Epidermal melanocyte (primary cell): ENCODE measurements around the gene TNNT2.

ENCODE experiments used
- DNase-seq: peaks from one replicate; pipeline ENCODE4 v3.0.0; 2011; ENCODE audit warnings: low spot score; ENCODE audit not compliant: insufficient read length

Gene TNNT2

GRCh38 chr1:201334325-201335173 lies 42.9 kb downstream of the TNNT2 start:
- DNase-seq, result no peak

- DNase-seq, result no peak
Measured at GRCh38 chr1:201332616-201333335, 44.7 kb downstream of the TNNT2 start.

DNA sequence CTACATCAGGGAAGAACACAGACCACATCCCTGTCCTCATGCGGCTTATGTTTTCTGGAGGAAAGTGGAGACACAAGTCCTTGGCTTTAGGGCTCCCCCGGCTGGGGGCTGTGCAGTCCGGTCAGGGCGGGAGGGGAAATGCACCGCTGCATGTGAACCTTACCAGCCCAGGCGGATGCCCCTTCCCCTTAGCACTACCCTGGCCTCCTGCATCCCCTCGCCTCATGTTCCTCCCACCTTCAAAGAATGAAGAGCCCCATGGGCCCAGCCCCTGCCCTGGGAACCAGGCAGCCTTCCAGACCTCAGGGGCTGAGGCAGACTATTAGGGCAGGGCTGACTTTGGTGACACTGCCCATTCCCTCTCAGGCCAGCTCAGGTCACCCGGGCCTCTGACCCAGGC lies 45.5 kb downstream of the TNNT2 start:
- DNase-seq, result no peak

- no peak for DNase-seq
Measured at GRCh38 chr1:201331166-201331565, 46.3 kb downstream of the TNNT2 start.

DNA sequence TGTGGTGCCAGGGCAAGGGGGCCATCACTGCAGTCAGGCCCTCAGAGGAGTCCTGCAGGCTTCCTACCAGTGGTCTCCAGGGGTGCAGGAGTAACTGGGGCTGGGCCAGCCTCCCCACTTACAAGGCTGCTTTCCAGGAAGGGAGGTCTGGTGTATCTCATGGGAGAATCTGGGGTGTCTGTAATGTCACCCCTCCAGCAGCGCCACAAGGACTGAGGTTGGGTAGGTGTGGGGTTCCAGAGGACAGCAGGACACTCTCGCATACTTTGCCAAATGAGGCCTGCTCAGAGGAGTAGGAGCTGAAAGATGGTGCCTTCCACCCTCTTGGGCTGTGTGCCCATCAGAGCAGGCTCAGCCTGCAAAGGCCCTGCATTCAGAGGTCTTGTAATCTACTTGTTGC lies 46.9 kb downstream of the TNNT2 start:
- no peak for DNase-seq

- DNase-seq, result no peak
Measured at GRCh38 chr1:201329801-201330200, 47.7 kb downstream of the TNNT2 start.

DNA sequence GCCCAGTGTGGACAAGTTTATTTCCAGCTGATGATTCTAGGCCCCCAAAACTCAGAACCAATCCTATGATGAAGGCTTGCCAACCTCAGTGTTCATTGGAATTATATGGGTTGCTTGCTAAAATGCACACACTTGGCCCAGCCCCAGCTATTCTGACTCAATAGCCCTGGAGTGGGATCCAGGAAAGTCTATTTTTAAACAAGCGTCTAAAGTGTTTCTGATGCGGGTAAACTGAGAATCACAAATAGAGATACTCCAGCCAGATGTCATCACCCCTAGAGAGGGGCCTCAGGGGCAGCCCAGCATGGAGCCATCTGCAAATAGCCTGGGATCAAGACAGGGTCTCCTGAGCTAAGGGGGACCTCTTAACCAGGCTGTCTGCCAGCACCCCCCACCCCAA lies 48.2 kb downstream of the TNNT2 start:
- DNase-seq, result no peak

GRCh38 chr1:201328576-201328975 lies 48.9 kb downstream of the TNNT2 start:
- no peak for DNase-seq

- DNase-seq, result no peak
Measured at GRCh38 chr1:201327687-201328240, 49.7 kb downstream of the TNNT2 start.

- no peak for DNase-seq
Measured at GRCh38 chr1:201326710-201327109, 50.8 kb downstream of the TNNT2 start.

DNA sequence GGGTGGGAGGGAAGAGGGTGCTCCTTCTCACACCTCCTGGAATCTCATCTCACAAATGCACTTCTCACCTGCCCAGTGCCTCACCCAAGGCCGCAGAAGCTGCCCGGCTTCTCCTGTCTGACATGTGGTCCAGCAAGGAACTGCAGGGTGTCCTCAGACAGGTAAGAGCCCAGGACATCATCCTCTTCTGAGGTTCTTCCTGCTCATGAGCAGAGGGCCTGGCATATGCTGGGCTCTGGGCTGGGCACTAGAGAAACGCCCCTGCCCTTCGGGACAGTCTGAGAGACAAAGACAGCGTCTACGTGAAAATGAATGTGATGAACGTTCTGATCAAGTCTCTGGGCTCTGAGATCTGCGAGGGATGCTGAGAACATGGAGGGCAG lies 51.8 kb downstream of the TNNT2 start:
- no peak for DNase-seq

DNA sequence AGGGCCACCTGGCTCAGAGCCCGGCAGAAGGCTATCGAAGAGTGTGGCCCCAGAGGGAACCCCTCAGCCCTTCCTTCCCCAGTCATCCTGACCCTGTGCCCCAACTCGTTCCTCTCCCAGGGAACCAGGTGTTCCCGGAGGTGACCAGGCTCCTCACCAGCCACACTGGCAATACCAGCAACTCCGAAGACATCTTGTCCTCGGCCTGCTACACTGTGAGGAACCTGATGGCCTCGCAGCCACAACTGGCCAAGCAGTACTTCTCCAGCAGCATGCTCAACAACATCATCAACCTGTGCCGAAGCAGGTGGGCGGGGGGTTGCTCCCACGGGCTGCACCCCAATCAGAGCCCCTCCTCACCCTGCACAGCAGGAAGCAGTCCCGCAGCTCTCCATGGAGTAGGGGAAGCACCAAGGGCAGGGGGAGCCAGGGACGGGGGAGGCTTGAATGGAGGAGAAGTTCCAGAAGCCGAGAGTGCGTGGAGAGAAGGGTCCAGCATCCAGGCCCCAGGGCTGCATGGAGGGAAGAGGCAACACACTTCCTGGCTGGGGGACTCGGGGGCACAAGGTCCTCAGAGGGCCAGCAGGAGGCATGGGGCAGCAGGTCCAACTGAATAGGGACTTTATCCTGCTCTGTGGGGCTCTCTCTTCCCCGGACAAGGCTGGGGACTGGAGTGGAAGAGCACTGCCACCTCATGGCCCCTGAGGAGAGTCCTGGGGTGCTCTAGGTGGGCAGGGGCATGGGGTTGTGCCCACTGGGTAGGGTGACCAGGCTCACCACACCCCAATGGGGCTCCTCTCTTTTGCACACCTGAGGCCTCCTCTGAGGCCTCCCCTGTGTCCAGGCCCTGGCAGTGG lies 52.4 kb downstream of the TNNT2 start:
- no peak for DNase-seq

DNA sequence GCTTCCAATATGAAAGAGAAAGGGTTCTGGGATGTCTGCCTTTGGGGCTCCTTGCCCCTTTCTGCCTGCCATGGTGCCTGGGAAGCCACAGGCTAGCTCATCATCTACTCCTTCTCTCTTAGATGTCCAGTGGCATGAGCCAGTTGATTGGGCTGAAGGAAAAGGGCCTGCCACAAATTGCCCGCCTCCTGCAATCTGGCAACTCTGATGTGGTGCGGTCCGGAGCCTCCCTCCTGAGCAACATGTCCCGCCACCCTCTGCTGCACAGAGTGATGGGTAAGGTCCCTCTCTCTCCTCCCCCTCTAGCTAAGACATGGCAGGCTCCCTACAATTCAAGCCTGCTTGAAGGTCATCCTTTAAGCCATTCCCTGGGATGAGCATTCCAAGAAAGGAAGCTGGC lies 53.2 kb downstream of the TNNT2 start:
- no peak for DNase-seq

DNA sequence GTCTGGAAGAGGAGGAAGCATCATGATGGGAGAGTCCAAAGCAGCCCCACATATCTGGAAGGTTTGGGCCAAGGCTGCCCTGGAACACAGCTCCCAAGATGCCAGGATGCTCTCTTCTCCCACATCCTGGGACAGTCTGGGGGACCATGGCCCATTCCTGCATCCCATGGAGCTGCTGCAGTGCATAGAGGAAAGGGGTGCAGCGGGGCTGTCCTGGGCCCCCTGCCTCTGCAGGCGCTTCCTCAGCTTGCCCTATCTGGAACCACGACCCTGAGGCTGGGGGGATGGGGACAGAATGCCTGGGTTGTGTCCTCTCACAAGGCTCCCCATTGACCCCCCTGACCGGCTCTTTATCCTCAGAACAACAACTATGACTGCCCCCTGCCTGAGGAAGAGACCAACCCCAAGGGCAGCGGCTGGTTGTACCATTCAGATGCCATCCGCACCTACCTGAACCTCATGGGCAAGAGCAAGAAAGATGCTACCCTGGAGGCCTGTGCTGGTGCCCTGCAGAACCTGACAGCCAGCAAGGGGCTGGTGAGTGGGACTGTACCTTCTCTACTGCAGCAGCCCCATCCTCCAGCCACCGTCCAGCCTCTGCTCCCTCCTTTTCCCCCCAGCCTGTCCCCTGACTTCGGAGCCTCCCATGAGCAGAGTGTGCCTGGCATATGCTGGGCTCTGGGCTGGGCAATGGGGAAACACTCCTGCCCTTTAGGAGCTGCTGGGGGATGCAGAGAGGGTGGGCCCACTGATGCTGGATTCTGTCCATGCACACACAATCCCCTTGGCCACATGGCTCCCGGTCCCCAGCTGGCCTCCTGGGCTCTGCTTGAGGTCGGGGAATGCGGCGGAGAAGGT lies 54.6 kb downstream of the TNNT2 start:
- DNase-seq, result no peak

DNA sequence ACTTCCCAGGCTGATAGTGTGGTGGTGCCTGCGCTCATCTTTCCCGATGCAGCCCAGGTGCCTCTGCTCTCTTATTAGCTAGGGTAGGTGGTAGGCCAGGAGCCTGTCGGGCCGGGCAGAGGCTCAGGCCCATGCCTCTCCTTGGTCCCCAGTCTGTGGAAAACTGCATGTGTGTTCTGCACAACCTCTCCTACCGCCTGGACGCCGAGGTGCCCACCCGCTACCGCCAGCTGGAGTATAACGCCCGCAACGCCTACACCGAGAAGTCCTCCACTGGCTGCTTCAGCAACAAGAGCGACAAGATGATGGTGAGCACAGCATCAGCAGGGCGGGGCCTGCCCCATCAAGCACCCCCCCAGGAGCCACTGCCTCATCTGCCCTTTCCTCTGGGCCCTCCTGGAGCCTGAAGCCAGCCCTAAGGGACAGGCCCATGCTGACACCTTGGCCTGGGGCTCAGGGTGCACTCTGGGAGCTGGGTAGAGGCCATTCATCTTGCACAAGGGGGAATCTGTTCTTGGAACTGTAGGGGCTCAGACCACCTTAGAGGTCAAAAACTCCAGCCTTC lies 55.6 kb downstream of the TNNT2 start:
- no peak for DNase-seq

- DNase-seq, result no peak
Measured at GRCh38 chr1:201320168-201320788, 57.2 kb downstream of the TNNT2 start.

DNA sequence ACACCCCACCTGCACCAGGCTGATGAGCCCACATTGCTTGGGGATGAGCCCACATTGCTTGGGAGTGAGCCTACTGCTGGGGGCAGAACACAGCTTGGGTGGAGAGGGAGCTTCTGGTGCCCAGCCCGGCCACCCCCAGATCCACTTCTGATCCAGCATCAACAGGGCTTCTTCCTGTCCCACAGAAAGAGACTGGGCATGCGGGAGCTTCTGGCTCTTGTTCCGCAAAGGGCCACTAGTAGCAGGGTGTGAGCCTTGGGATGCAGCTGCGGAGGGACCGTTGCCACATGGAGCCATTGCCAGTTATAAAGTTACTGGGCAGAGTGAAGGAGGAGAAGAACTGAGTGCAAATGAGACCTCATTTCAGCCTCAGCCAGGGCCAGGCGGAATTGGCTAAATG lies 57.8 kb downstream of the TNNT2 start:
- DNase-seq, result no peak

DNA sequence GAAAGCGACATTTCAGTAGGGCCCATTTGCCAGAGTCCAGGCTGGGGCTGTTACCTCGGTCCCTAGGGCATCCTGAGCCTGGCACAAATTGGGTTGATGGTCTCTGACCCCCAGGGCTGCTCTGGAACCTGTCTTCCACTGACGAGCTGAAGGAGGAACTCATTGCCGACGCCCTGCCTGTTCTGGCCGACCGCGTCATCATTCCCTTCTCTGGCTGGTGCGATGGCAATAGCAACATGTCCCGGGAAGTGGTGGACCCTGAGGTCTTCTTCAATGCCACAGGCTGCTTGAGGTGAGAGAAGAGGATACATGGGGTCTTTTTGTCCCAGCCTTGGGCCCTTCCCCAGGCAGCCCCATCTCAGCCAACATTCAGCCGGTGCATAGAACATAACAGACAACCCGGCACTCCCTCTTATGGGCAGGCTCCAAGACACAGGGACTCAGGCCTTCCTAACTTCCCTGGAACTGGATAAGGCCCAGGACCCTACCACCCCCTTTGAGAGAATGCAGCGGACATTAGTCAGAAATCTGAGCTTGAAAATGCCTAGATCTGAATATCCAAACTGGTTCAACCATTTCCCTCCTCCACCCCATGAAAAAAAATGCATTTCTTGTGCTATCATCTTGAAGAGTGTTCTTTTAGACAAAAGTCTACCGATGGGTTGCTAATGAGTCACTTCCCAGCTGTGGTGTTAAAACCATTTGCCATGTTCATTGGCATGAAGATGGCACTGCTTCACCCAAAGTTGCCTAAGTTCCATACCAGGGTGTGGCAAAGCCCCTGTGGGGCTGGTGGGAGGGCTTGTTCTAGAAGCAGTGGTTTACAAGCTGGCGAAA lies 58.8 kb downstream of the TNNT2 start:
- DNase-seq, result no peak

- DNase-seq, result no peak
Measured at GRCh38 chr1:201317551-201317950, 59.9 kb downstream of the TNNT2 start.
